Measurements from ENCODE around the gene MOCS3. TPM values are rescaled to one million over a fixed set of nuclear protein-coding genes. Genes with fewer than 3 reads are reported as not detected.

Gene MOCS3
- total and polyA plus RNA-seq, 2 of the 4 experiments (the other 2 are of a cell fraction), result 3.3 to 9.9 TPM

DNA sequence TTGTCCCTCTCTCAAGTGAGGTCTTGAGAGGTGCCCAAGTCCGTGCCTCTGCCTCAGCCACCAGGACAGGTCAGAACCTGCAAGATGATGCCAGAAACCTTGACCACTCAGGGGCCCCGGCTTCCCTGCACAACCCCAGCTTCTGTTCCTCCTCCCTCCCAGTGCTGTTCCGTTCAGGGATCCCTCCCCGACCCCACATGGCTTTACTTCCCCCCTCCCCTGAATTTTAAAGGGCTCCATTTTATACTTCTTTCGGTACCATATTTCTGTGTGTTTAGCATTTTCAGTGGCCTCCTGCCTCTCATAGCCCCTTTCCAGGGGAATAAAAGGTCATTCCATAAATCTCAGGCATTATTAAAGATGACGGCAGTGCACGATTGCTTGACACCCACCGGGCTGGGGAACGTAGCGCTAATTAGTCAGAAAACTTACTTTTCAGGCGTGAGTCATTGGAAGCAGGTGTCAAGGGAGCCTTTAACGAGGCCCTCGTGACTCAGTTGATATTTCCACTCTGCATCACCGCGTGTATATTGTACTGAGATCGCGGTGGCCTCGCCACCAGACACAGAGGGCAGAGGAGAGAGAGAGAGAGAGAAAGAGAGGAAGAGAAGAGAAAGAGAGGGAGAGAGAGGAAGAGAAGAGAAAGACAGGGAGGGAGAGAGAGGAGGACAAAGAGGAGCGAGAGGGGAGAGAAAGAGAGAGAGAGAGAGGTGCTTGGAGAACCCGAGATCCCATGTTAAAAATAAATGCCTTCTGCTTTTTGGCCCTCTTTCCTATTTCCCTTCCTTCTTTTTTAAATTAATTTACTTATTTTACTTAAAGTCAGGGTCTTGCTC is 43.0 kb downstream of the MOCS3 start:
- Histone ChIP-seq H2AK9ac (replicated peaks; ENCODE audit: low read depth, low read length, poor library complexity) (no peak overlapping the region), H3K18ac (ENCODE audit: low read depth, low read length) (no peak overlapping the region), H2BK120ac (ENCODE audit: low read depth, low read length) (no peak overlapping the region), H3K14ac (replicated peaks; ENCODE audit: low read depth, low read length) (no peak overlapping the region), H3K79me1 (ENCODE audit: low read depth in 1 of 2, low read length in 2 of 2) (peaks cover 6 to 10% of the 10 kb centered on the region in 2 experiments; a peak in 3 of 4 replicates), H3K4me3 (ENCODE audit: insufficient read depth, low read depth, low read length) (no peak overlapping the region), H4K5ac (ENCODE audit: low read depth, low read length) (no peak overlapping the region), H2AK5ac (ENCODE audit: low read depth, low read length) (no peak overlapping the region), H3K4me1 (ENCODE audit: control insufficient read depth, insufficient read depth, low read length) (peaks cover 2% of the 10 kb centered on the region; the same call in 1 of the 2 replicates), H3K9me1 (ENCODE audit: insufficient read depth, low read length) (peaks cover 6% of the 10 kb centered on the region; the same call in 1 of the 2 replicates), H4K8ac (ENCODE audit: low read depth in 2 of 2, low read length in 2 of 2) (no peak overlapping the region), H3K9ac (ENCODE audit: low read depth, low read length) (no peak overlapping the region), H2BK15ac (ENCODE audit: low read depth, low read length) (no peak overlapping the region), H4K20me1 (ENCODE audit: insufficient read depth, low read length) (no peaks in the 10 kb centered on the region; the same call in none of the 2 replicates), H3K36me3 (ENCODE audit: control insufficient read depth, insufficient read depth, low read length) (peaks cover 19% of the 10 kb centered on the region), H2BK5ac (ENCODE audit: low read depth, low read length, poor library complexity, severe bottlenecking) (no peak overlapping the region), H3K9me3 (ENCODE audit: control insufficient read depth, insufficient read depth, low read length) (no peaks in the 10 kb centered on the region), H4K91ac (ENCODE audit: insufficient read depth, low read depth, low read length) (no peak overlapping the region), H3K23ac (ENCODE audit: low read depth, low read length) (no peak overlapping the region), H2AFZ (replicated peaks; ENCODE audit: low read length, poor library complexity) (no peak overlapping the region), H3K4ac (ENCODE audit: low read depth, low read length) (no peak overlapping the region), H3K56ac (ENCODE audit: extremely low read depth, insufficient read depth, low read length) (no peak overlapping the region), H3K4me2 (ENCODE audit: low read depth, low read length) (no peak overlapping the region), H2BK20ac (ENCODE audit: low read depth, low read length) (no peak overlapping the region), H3K27ac (ENCODE audit: insufficient read depth, low read length) (no peak overlapping the region), H3K27me3 (ENCODE audit: control insufficient read depth, insufficient read depth, low read length) (no peaks in the 10 kb centered on the region)
- ChIA-PET CTCF (no interaction called here), POLR2A (ENCODE audit: unreplicated experiment) (interaction anchor here (0.6 kb wide), 1 partner anchor 1029 kb away, joined by 8 read pairs; no protein-coding TSS in a partner anchor)
- dilution Hi-C loops (cut with HindIII; ENCODE audit: low sequenced_read_pairs, unreplicated experiment), result no loop called here
- ATAC-seq (ENCODE audit: low read depth) (no peak), DNase-seq (no peak)
- in situ Hi-C loops (cut with MboI; ENCODE audit: low sequenced_read_pairs), result no loop called here
- TF ChIP-seq RFX5 (IDR thresholded peaks at IDR 0.05; ENCODE audit: low read depth, low read length), result no peak
- TF ChIP-seq FOS (IDR thresholded peaks at IDR 0.05; ENCODE audit: low read depth, low read length), result no peak
- TF ChIP-seq SMC3 (IDR thresholded peaks at IDR 0.05; ENCODE audit: low read depth, low read length), result no peak
- TF ChIP-seq MAFK (IDR thresholded peaks at IDR 0.05; ENCODE audit: low read depth, low read length), result no peak
- TF ChIP-seq, protein P1, sequence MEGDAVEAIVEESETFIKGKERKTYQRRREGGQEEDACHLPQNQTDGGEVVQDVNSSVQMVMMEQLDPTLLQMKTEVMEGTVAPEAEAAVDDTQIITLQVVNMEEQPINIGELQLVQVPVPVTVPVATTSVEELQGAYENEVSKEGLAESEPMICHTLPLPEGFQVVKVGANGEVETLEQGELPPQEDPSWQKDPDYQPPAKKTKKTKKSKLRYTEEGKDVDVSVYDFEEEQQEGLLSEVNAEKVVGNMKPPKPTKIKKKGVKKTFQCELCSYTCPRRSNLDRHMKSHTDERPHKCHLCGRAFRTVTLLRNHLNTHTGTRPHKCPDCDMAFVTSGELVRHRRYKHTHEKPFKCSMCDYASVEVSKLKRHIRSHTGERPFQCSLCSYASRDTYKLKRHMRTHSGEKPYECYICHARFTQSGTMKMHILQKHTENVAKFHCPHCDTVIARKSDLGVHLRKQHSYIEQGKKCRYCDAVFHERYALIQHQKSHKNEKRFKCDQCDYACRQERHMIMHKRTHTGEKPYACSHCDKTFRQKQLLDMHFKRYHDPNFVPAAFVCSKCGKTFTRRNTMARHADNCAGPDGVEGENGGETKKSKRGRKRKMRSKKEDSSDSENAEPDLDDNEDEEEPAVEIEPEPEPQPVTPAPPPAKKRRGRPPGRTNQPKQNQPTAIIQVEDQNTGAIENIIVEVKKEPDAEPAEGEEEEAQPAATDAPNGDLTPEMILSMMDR (conservative IDR thresholded peaks at IDR 0.05; ENCODE audit: low read depth, low read length), result no peak
- TF ChIP-seq MAZ (IDR thresholded peaks at IDR 0.05; ENCODE audit: borderline replicate concordance, low read depth, low read length), result no peak
- no peak for TF ChIP-seq CEBPB (IDR thresholded peaks at IDR 0.05; ENCODE audit: low read depth, low read length)
- no peak for TF ChIP-seq RCOR1 (IDR thresholded peaks at IDR 0.05; ENCODE audit: insufficient replicate concordance, low read length)
- no peak for TF ChIP-seq POLR2A (IDR thresholded peaks at IDR 0.05; ENCODE audit: low read depth, low read length)
- TF ChIP-seq CHD1 (IDR thresholded peaks at IDR 0.05; ENCODE audit: low read depth, low read length), result no peak
- TF ChIP-seq RAD21 (IDR thresholded peaks at IDR 0.05; ENCODE audit: low read length), result no peak
- TF ChIP-seq, protein P2, sequence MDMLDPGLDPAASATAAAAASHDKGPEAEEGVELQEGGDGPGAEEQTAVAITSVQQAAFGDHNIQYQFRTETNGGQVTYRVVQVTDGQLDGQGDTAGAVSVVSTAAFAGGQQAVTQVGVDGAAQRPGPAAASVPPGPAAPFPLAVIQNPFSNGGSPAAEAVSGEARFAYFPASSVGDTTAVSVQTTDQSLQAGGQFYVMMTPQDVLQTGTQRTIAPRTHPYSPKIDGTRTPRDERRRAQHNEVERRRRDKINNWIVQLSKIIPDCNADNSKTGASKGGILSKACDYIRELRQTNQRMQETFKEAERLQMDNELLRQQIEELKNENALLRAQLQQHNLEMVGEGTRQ (IDR thresholded peaks at IDR 0.05; ENCODE audit: low read depth, low read length), result no peak
- TF ChIP-seq MXI1 (IDR thresholded peaks at IDR 0.05; ENCODE audit: borderline replicate concordance, low read depth, low read length), result no peak
- TF ChIP-seq BHLHE40 (IDR thresholded peaks at IDR 0.05; ENCODE audit: low read depth, low read length), result no peak
- BruUV-seq (replicated peaks), result no TSS peak
- intact Hi-C loops (cut with micrococcal nuclease), result no loop called here
- 87% methylated on average over 14 of the region's 20 CpGs; no CpG with 5 or more reads in 1 of the 2 experiments for WGBS, 2 experiments (ENCODE audit: extremely low coverage in 2 of 2, insufficient read length in 1 of 2)
